Thoracic aorta (tissue), 2 donors: ENCODE results near the gene TANGO2. TPM values are rescaled to one million over a fixed set of nuclear protein-coding genes. Genes with fewer than 3 reads are reported as not detected.
A peak's percentile ranks its signal among the peaks of the same experiment; 100 is the strongest.

Experiments
- ATAC-seq: fragments of 150-250 bp; one replicate; pipeline ENCODE4 v1.8.0; 2017; ENCODE audit warnings: low read depth; ENCODE audit not compliant: insufficient number of reproducible peaks, low FRiP score
- DNase-seq: peaks from one replicate; pipeline ENCODE4 v3.0.0-alpha.2; 2020; ENCODE audit warnings: low spot score
- H3K27ac ChIP-seq, 2 donors: fragments of 200-600 bp; sonication (generic); 1 replicate in 1 of 2; 2 replicates in 1 of 2; pipeline ENCODE4 v1.5.1; 2016; ENCODE audit warnings: mild to moderate bottlenecking in 2 of 2, moderate library complexity in 2 of 2
- H3K27me3 ChIP-seq: fragments of 200-600 bp; sonication (generic); replicated peaks from 2 replicates; pipeline ENCODE4 v1.6.0; 2016; ENCODE audit warnings: mild to moderate bottlenecking; ENCODE audit not compliant: insufficient read depth
- H3K36me3 ChIP-seq: fragments of 200-600 bp; sonication (generic); one replicate; pipeline ENCODE4 v1.5.1; 2016
- H3K4me1 ChIP-seq, 2 donors: fragments of 200-600 bp; sonication (generic); 1 replicate in 1 of 2; 2 replicates in 1 of 2; pipeline versions ENCODE4 v1.5.1 to v1.6.0; 2016; ENCODE audit warnings: low read depth in 2 of 2, mild to moderate bottlenecking in 1 of 2; ENCODE audit not compliant: control insufficient read depth in 1 of 2
- H3K4me3 ChIP-seq: fragments of 200-600 bp; sonication (generic); 2 replicates; pipeline ENCODE4 v1.5.1; 2016; ENCODE audit warnings: mild to moderate bottlenecking
- H3K9me3 ChIP-seq: fragments of 200-600 bp; sonication (generic); 2 replicates; pipeline ENCODE4 v1.5.1; 2016
- total RNA-seq, 2 donors: library from RNA; depleted of rRNA; stranded (reverse); fragments of >200 nt; gene quantifications; one replicate each; pipeline versions ENCODE4 v1.1.0 to v1.2.3, GENCODE V29; 2016
- TF ChIP-seq, protein P1 (sequence below): fragments of 200-600 bp; sonication (generic); IDR thresholded peaks from one replicate; pipeline ENCODE4 v1.5.1; 2019; ENCODE audit warnings: antibody characterized with exemption

TANGO2 gene
- total RNA-seq, 2 donors from 2014 or later, result 48.7 to 109 TPM

DNA sequence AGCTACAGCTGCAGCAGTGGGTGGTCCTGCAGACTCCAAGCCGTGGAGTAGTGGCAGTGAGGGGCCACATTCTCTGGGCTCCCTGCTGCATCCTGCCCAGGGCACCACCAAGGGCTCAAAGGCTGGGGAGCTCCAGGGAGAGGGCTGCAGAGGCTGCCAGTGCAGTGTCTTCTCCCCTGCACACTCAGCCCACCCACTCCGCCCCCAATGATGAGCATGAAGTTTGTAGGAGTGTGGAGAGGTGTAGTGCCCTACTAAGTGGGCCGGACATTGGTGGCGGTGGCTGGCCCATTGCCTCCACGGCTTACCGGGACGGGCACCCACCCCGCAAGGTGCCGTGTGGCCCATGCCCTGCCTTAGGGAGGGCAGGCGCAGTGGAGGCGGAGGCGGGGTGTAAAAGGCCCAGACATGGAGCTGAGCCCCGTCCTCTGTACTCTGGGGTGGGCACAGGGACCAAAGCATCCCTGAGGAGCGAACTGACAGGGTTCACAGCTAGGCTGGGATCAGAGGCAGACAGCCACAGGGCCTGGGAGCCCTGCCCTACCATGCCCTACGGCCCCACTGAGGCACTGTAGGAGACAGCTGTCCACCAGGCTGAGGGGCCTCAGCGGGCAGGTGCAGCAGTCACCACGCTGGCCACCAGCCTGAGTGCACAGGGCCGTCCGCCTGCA lies 23.2 kb upstream of the TANGO2 start:
- H3K27ac ChIP-seq, result peak overlapping the region in 1 of 2 donors; percentile 61
- DNase-seq (no peak), ATAC-seq (no peak)
- no peak overlapping the region for H3K4me3 ChIP-seq
- H3K27me3 ChIP-seq, result no peaks in the 10 kb centered on the region
- H3K9me3 ChIP-seq, result no peaks in the 10 kb centered on the region
- H3K4me1 ChIP-seq, result peaks cover 20 to 73% of the 10 kb centered on the region in 2 donors
- no peaks in the 10 kb centered on the region for H3K36me3 ChIP-seq
- TF ChIP-seq, protein P1, sequence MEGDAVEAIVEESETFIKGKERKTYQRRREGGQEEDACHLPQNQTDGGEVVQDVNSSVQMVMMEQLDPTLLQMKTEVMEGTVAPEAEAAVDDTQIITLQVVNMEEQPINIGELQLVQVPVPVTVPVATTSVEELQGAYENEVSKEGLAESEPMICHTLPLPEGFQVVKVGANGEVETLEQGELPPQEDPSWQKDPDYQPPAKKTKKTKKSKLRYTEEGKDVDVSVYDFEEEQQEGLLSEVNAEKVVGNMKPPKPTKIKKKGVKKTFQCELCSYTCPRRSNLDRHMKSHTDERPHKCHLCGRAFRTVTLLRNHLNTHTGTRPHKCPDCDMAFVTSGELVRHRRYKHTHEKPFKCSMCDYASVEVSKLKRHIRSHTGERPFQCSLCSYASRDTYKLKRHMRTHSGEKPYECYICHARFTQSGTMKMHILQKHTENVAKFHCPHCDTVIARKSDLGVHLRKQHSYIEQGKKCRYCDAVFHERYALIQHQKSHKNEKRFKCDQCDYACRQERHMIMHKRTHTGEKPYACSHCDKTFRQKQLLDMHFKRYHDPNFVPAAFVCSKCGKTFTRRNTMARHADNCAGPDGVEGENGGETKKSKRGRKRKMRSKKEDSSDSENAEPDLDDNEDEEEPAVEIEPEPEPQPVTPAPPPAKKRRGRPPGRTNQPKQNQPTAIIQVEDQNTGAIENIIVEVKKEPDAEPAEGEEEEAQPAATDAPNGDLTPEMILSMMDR, result no peak

DNA sequence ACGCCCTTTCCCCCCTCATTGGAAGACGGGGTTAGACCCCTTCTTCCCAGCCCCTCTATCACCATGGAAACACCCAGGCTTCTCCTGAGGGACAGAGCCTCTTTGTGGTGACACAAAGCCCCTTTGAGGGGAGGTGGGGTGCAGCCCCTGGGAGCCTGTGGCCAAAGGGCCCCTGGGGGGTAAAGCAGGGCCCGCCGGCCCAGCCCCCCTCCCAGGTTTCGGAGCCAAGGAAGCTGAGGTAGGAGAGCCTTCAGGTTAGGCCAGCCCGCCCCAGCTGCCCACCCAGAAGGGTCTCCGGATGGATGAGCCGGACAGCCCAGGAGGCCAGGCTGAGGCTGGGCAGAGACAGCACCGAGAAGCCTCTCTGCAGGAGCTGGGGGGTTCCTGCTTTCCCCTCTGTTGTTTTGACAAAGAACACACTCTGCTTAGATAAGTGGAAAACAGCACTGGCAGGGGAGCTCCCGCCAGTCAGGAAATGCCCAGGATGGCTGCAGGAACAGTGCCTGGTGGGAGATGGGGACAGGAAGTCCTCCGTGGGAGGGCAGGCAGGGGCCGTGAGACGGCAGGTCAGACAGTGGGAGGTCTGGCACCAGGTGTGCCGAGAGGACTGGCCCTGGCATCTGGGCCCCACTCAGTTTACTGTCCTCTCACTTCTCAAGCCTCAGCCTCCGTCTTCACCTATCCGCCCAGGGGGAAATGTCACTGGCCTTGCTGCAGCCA lies 22.5 kb upstream of the TANGO2 start:
- DNase-seq, result no peak
- TF ChIP-seq, protein P1, result no peak
- peak overlapping the region in 1 of 2 donors; percentile 61 for H3K27ac ChIP-seq

DNA sequence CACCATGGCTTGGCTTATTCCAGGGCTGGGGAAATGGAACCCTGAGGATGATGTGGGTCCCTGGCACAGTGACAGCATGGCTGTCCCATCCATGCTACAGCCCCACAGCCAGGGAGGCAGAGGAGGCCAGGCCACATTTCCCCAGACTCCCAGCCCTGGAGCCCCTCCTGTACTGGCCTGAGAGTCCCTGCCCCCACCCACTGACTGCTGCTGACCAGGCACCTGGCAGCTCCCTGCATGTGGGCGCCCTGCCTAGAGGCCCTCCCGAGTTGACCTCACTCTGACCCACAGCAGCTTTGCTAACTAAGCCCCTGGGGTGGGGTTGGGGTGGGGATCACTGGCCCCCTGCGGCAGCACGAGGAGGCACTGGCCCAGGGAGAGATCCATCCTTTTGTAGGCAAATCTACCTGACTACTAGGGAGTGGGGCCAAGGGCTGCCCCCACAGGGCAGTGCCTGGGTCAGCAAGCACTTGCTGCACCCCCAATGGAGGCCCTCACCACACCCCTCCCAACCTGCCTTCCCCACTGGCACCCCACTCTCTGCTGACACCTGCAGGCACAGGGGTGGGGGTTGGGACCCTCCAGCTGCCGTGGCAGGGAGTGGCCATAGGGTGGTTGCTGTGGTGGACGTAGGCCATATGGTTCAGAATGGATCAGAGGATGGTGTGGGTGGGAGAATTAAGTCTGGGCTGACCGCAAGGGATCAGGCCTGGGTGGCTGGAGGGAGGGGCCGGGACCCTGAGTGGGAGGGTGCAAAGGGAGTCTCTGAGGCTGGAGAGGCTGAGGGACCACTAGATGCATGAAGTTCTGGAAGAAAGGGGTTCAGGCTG lies 21.7 kb upstream of the TANGO2 start:
- Histone ChIP-seq H3K27me3 (no peaks in the 10 kb centered on the region), H3K36me3 (no peaks in the 10 kb centered on the region), H3K9me3 (no peaks in the 10 kb centered on the region), H3K4me3 (no peak overlapping the region), H3K4me1 (peaks cover 13 to 59% of the 10 kb centered on the region in 2 donors), H3K27ac (peak overlapping the region in 1 of 2 donors; percentile 61)
- ATAC-seq (no peak), DNase-seq (no peak)
- TF ChIP-seq, protein P1, result no peak

More for the DNA sequence above, 22.5 kb upstream of the TANGO2 start:
- no peaks in the 10 kb centered on the region for H3K36me3 ChIP-seq
- ATAC-seq, result no peak
- H3K4me3 ChIP-seq, result no peak overlapping the region
- H3K27me3 ChIP-seq, result no peaks in the 10 kb centered on the region
- no peaks in the 10 kb centered on the region for H3K9me3 ChIP-seq
- H3K4me1 ChIP-seq, result peaks cover 13 to 66% of the 10 kb centered on the region in 2 donors

DNA sequence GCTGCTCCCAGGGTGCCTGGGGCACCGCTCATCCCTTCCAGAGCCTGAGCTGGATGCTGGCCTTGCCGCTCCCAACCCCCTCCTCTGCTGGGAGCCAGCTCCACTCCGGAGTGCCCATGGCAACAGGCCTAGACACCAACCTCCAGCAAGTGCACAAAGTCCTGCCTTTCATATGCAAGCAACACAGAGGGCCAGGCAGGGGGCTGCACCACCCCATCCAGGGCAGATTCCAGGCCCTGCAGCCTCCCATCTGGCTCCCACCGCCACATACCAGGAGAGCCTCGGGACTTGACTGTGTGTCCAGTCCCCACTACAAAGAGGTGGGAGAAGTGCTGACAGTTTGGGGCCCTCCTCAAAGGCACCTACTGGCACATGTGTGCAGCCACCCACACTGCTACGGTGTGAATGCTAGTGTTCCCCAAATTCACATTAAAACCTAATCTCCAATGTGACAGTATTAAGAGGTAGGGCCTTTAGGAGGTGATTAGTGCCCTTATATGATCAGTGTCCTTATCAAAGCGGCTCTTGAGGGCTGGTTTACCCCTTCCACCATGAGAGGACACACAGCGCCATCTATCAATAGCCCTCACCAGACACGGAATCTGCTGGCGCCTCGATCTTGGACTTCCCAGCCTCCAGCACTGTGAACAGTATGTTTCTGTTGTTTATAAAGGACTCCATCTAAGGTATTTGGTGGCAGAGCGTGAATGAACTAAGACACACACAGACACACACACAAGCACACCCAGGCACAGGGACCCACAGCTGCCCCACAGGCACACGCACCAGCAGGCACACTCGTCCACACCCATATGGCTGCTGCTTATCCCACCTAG lies 20.4 kb upstream of the TANGO2 start:
- no peak overlapping the region for H3K4me3 ChIP-seq
- H3K36me3 ChIP-seq, result no peaks in the 10 kb centered on the region
- no peaks in the 10 kb centered on the region for H3K9me3 ChIP-seq
- DNase-seq (no peak), ATAC-seq (no peak)
- H3K27ac ChIP-seq, result no peak overlapping the region
- H3K27me3 ChIP-seq, result no peaks in the 10 kb centered on the region
- H3K4me1 ChIP-seq, result peaks cover 7 to 51% of the 10 kb centered on the region in 2 donors
- TF ChIP-seq, protein P1, result no peak
